Skeletal muscle satellite cell (primary cell): Measurements from ENCODE around the gene EMILIN1.
"Not testable (repeated sequence)": the region's sequence is repeated elsewhere in the genome, so short reads cannot be mapped to it uniquely, and the experiment has no call there.

Experiments used
- H3K27me3 ChIP-seq: 2 replicates; pipeline ENCODE4 v1.7.0; 2013; ENCODE audit warnings: low read length; ENCODE audit not compliant: control insufficient read depth, insufficient read depth
- H3K36me3 ChIP-seq: 2 replicates; pipeline ENCODE4 v1.7.0; 2013; ENCODE audit warnings: mild to moderate bottlenecking, control low read depth, low read length; ENCODE audit not compliant: insufficient read depth
- H3K4me1 ChIP-seq: 2 replicates; pipeline ENCODE4 v1.7.0; 2013; ENCODE audit warnings: low read length; ENCODE audit not compliant: control insufficient read depth, insufficient read depth
- H3K4me2 ChIP-seq: 2 replicates; pipeline ENCODE4 v1.7.0; 2013; ENCODE audit warnings: mild to moderate bottlenecking, low read length
- H3K4me3 ChIP-seq: 2 replicates; pipeline ENCODE4 v1.7.0; 2013; ENCODE audit warnings: low read length
- H3K9ac ChIP-seq: 2 replicates; pipeline ENCODE4 v1.7.0; 2013; ENCODE audit warnings: mild to moderate bottlenecking, low read depth, low read length, moderate library complexity
- H3K9me3 ChIP-seq: replicated peaks from 2 replicates; pipeline ENCODE4 v1.7.0; 2013; ENCODE audit warnings: mild to moderate bottlenecking, control low read depth, low read length

EMILIN1 gene

GRCh38 chr2:27072920-27073319, 5.5 kb upstream of the EMILIN1 start:
- H3K9ac ChIP-seq = no peak overlapping the region
- no peak overlapping the region for H3K4me2 ChIP-seq
- H3K9me3 ChIP-seq = no peaks in the 10 kb centered on the region
- peaks cover 35% of the 10 kb centered on the region for H3K4me1 ChIP-seq
- H3K4me3 ChIP-seq = no peak overlapping the region
- H3K36me3 ChIP-seq = peaks cover 21% of the 10 kb centered on the region
- H3K27me3 ChIP-seq = no peaks in the 10 kb centered on the region

- H3K9ac ChIP-seq = no peak overlapping the region
- peaks cover 43% of the 10 kb centered on the region for H3K4me1 ChIP-seq
- no peak overlapping the region for H3K4me3 ChIP-seq
- H3K36me3 ChIP-seq = peaks cover 12% of the 10 kb centered on the region
- no peak overlapping the region for H3K4me2 ChIP-seq
- no peaks in the 10 kb centered on the region for H3K9me3 ChIP-seq
- H3K27me3 ChIP-seq = no peaks in the 10 kb centered on the region
Observed at GRCh38 chr2:27073782-27074181, 4.6 kb upstream of the EMILIN1 start.

- no peak overlapping the region for H3K4me2 ChIP-seq
- H3K4me1 ChIP-seq = peaks cover 45% of the 10 kb centered on the region
- peaks cover under 1% of the 10 kb centered on the region for H3K36me3 ChIP-seq
- no peaks in the 10 kb centered on the region for H3K9me3 ChIP-seq
- no peak overlapping the region for H3K9ac ChIP-seq
- no peak overlapping the region for H3K4me3 ChIP-seq
- no peaks in the 10 kb centered on the region for H3K27me3 ChIP-seq
Observed at GRCh38 chr2:27074738-27075565, 3.5 kb upstream of the EMILIN1 start.

- not testable (repeated sequence) for H3K9ac ChIP-seq, H3K4me2 ChIP-seq, H3K36me3 ChIP-seq, H3K27me3 ChIP-seq, H3K9me3 ChIP-seq, H3K4me3 ChIP-seq
- H3K4me1 ChIP-seq = peaks cover 45% of the 10 kb centered on the region
Observed at GRCh38 chr2:27075566-27075871, 2.9 kb upstream of the EMILIN1 start.

- H3K9ac ChIP-seq = no peak overlapping the region
- peaks cover 51% of the 10 kb centered on the region for H3K4me1 ChIP-seq
- H3K36me3 ChIP-seq = no peaks in the 10 kb centered on the region
- H3K4me2 ChIP-seq = no peak overlapping the region
- no peaks in the 10 kb centered on the region for H3K9me3 ChIP-seq
- H3K4me3 ChIP-seq = no peak overlapping the region
- no peaks in the 10 kb centered on the region for H3K27me3 ChIP-seq
Observed at GRCh38 chr2:27076323-27076722, 2.1 kb upstream of the EMILIN1 start.

- no peak overlapping the region for H3K4me2 ChIP-seq
- H3K4me3 ChIP-seq = no peak overlapping the region
- peaks cover 4% of the 10 kb centered on the region for H3K36me3 ChIP-seq
- peaks cover 56% of the 10 kb centered on the region for H3K4me1 ChIP-seq
- H3K9ac ChIP-seq = no peak overlapping the region
- no peaks in the 10 kb centered on the region for H3K9me3 ChIP-seq
- H3K27me3 ChIP-seq = no peaks in the 10 kb centered on the region
Observed at GRCh38 chr2:27077231-27077630, 1.2 kb upstream of the EMILIN1 start.

- Histone ChIP-seq H3K4me2 (peak overlapping the region; percentile 91), H3K36me3 (peaks cover 10% of the 10 kb centered on the region), H3K4me1 (peaks cover 63% of the 10 kb centered on the region), H3K4me3 (peak overlapping the region; percentile 76), H3K9me3 (no peaks in the 10 kb centered on the region), H3K9ac (peak overlapping the region; percentile 86), H3K27me3 (no peaks in the 10 kb centered on the region)
Observed at GRCh38 chr2:27079233-27080139, 1.1 kb downstream of the EMILIN1 start.

GRCh38 chr2:27080140-27080469, 1.7 kb downstream of the EMILIN1 start:
- Histone ChIP-seq H3K9me3 (no peaks in the 10 kb centered on the region), H3K4me3 (peak overlapping the region; percentile 76), H3K4me2 (peak overlapping the region; percentile 91), H3K4me1 (peaks cover 58% of the 10 kb centered on the region), H3K9ac (peak overlapping the region; percentile 86), H3K36me3 (peaks cover 10% of the 10 kb centered on the region), H3K27me3 (no peaks in the 10 kb centered on the region)

- H3K4me2 ChIP-seq = peak overlapping the region; percentile 91
- no peaks in the 10 kb centered on the region for H3K9me3 ChIP-seq
- H3K27me3 ChIP-seq = no peaks in the 10 kb centered on the region
- H3K36me3 ChIP-seq = peaks cover 10% of the 10 kb centered on the region
- peaks cover 59% of the 10 kb centered on the region for H3K4me1 ChIP-seq
- H3K9ac ChIP-seq = peak overlapping the region; percentile 86
- H3K4me3 ChIP-seq = peak overlapping the region; percentile 76
Observed at GRCh38 chr2:27080603-27080936, 2.2 kb downstream of the EMILIN1 start.

- peak overlapping the region; percentile 41 for H3K4me3 ChIP-seq
- peak overlapping the region; percentile 91 for H3K4me2 ChIP-seq
- peaks cover 10% of the 10 kb centered on the region for H3K36me3 ChIP-seq
- H3K4me1 ChIP-seq = peaks cover 72% of the 10 kb centered on the region
- H3K9me3 ChIP-seq = no peaks in the 10 kb centered on the region
- H3K27me3 ChIP-seq = no peaks in the 10 kb centered on the region
- peak overlapping the region; percentile 55 for H3K9ac ChIP-seq
Observed at GRCh38 chr2:27081984-27082772, 3.8 kb downstream of the EMILIN1 start.

GRCh38 chr2:27082773-27083409, 4.5 kb downstream of the EMILIN1 start:
- Histone ChIP-seq H3K9me3 (no peaks in the 10 kb centered on the region), H3K36me3 (peaks cover 10% of the 10 kb centered on the region), H3K9ac (peak overlapping the region; percentile 24), H3K27me3 (no peaks in the 10 kb centered on the region), H3K4me2 (peak overlapping the region; percentile 91), H3K4me1 (peaks cover 70% of the 10 kb centered on the region), H3K4me3 (no peak overlapping the region)
